GM19025 (cell line): ENCODE results near the gene CTCF.
A peak's percentile ranks its signal among the peaks of the same experiment; 100 is the strongest.
"Not testable (repeated sequence)": the region's sequence is repeated elsewhere in the genome, so short reads cannot be mapped to it uniquely, and the experiment has no call there.

Source experiments
- ATAC-seq: cut with Tn5 transposase; IDR thresholded peaks from one replicate; pipeline ENCODE4 v1.9.1; 2021; ENCODE audit warnings: mild to moderate bottlenecking, low read depth, moderate library complexity; ENCODE audit not compliant: unreplicated experiment

CTCF gene

GRCh38 chr16:67562526-67562917, at the start of gene CTCF:
Gene CTCF, plus strand, starts transcription at chr16:67562526. Its CDS starts 48,307 bp downstream, at chr16:67610833.
- ATAC-seq = peak; percentile 41

DNA sequence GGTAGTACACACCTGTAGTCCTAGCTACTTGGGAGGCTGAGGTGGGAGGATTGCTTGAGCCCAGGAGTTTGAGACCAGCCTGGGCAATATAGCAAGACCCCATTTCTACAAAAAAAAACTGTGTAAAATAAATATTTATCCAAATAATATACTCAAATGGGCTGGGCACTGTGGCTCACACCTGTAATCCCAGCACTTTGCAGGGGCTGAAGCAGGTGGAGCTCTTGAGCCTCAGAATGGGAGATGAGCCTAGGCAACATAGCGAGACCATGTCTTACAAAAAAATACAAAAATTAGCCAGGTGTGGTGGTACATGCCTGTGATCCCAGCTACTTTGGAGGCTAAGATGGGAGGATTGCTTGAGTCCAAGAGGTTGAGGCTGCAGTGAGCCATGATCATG, 48.4 kb upstream of the CTCF start:
- not testable (repeated sequence) for ATAC-seq

DNA sequence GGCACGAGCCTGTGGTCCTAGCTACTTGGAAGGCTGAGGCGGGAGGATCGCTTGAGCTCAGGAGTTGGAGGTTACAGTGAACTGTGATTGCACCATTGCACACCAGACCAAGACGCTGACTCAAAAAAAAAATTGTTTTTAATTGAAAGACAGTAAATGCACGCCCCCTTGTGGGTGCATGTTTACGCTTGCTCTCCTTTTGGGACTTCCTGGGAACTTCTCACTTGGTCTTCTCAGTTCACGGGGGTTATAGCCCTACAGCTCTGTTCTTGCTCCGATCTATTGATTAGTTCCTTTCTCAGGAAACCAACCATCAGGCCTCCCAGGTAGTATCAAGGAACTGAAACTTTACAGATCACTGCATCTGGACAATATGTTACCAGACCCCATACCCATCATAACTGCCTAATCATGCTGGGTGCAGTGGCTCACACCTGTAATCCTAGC, 47.9 kb upstream of the CTCF start:
- ATAC-seq = no peak

- no peak for ATAC-seq
These were observed 45.8 kb upstream of the CTCF start for GRCh38 chr16:67516296-67517154.

GRCh38 chr16:67517155-67517445, 45.2 kb upstream of the CTCF start:
- ATAC-seq = no peak

DNA sequence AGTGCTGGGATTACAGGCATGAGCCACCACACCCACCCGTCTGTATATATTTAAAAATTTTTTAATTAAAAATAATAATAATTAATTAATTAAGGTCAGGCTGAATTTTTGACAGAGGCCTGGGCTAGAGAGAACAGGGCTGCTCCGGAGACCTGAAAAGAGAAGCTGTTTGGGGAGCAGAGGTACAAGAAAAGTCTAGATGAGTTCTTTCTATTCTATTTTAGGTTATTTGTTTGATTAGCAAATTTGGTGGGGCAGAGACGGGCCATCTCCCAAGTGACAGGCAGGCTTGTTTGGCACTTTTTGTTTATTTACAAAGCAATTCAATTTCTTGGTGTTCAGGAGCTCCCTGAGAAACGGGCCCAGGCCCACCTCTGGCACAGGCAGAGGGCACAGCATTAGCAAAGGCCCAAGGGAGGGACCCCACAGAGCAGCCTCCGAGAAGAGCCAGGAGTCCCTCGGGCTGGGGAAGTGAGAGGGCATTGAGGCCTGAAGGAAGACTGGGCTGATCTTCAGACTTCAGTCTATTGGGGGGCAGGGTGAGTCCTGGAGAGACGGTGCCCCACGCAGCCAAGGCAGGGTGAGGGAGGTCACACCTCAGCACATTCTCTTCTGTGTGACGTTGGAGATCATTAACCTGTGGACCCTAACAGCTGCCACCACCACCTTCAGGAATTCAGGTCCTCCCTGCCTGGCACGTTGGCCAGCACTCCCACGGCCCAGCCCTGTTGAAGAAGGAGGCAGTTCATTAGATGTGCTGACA, 44.5 kb upstream of the CTCF start:
- peak; percentile 24 for ATAC-seq

- ATAC-seq = no peak
These were observed 43.6 kb upstream of the CTCF start for GRCh38 chr16:67518676-67519075.

DNA sequence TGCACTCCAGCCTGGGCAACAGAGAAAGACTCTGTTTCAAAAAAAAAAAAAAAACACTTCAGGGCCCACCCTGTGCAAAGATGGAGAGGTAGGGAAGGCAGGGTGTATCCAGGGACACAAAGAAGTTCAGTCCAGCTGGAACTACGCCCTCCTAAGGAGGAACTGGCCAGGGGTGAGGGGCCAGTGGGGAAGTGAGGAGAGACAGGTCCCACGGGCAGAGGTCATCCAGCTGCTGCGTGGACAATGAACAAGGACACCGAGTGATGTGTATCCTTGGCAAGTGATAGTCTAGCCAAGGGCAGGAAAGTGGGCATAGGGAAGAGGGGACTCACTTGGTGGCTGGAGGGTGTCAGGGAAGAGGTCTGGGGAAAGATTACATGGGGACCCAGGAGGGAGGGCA, 43.1 kb upstream of the CTCF start:
- no peak for ATAC-seq

- ATAC-seq = peak; percentile 68
These were observed 41.1 kb upstream of the CTCF start for GRCh38 chr16:67521095-67521804.

DNA sequence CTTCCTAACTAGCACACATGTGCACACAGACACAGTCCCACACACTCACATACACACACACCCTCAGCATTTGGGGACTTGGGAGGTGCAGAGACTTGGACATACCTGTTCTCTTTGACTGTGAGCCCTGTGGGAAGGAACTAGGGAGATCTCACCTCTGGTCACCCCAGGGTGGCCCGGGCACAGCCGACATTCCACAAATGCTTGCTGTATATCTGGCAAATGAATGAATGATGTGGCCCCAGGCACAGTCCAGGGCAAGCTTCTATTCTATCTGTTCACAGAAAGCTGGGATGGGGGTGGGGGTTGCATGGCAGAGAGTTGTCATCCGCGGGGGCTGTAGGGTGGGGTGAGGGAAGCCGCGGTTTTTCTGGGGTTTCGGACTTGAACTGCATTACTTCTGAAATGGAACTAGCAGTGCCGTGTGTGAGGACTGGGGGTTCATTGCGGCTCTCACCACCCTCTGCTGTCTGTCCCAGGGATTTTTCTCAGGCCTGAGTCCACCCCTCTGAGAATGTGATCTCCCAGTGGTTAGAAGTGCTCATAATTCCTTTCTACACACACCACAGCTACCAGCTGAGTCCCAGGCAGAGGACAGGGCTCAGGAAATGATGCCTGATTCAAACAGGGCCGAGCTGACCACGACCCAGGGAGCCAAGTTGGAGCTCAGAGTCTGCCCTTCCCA, 37.0 kb upstream of the CTCF start:
- no peak for ATAC-seq

GRCh38 chr16:67526149-67526791, 36.1 kb upstream of the CTCF start:
- no peak for ATAC-seq

DNA sequence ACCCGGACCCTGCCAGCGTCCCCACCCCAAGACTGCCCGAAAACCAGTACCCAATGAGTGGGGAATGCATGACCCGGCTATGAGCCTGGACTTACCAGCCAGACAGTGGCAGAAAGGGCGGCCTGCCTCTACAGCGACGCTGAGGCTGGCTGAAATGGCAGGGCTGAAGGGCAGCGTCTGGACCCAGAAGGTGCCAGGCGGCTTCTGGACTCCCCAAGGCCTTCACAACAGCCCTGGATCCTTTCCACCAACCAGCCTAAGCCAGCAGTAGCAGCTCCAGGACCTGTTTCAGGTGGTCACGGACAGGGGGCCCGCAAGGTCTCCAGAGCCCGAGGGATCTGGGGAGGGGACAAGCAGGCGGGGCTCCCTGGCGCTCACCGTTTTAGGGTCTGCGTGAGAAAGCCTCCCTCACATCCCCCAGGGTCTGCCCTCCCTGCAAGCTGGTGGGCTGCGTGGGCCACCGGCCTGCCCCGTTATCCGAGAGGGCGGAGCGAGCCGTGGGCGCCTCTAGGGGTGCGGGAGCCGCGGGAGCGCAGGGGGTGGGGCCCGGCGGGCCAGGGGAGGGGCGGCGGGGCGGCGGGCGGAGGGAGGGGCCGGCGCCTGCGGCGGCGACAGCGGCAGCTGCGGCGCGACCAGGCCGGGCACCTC, 34.0 kb upstream of the CTCF start, which contains the start of gene RIPOR1:
TSS of gene RIPOR1 (plus strand) at position 608 of the 648 bp plus-strand sequence. CDS start 9,618 bp downstream, outside the sequence.
- peak; percentile 43 for ATAC-seq

- peak; percentile 26 for ATAC-seq
These were observed 33.3 kb upstream of the CTCF start for GRCh38 chr16:67528870-67529581.

DNA sequence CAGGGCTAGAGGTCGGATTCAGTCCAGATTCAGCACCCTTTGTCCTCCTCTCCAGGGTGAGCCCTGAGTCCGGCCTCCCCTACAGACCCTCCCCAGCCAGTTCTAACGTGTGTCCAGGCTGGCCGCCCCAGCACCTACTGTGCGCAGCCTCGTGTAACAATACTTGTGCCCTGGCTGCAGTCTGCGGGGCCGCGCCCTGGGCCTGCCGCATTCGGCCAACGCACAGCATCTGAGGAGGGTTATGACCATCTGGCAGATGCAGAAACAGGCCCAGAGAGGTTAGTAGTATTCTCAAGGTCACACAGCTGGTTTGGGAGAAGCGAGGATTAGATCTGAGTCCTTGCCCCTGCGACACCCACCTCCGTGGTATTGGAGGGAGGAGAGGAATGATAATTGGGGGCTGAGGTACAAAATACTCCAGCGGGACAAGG, 32.7 kb upstream of the CTCF start:
- no peak for ATAC-seq

DNA sequence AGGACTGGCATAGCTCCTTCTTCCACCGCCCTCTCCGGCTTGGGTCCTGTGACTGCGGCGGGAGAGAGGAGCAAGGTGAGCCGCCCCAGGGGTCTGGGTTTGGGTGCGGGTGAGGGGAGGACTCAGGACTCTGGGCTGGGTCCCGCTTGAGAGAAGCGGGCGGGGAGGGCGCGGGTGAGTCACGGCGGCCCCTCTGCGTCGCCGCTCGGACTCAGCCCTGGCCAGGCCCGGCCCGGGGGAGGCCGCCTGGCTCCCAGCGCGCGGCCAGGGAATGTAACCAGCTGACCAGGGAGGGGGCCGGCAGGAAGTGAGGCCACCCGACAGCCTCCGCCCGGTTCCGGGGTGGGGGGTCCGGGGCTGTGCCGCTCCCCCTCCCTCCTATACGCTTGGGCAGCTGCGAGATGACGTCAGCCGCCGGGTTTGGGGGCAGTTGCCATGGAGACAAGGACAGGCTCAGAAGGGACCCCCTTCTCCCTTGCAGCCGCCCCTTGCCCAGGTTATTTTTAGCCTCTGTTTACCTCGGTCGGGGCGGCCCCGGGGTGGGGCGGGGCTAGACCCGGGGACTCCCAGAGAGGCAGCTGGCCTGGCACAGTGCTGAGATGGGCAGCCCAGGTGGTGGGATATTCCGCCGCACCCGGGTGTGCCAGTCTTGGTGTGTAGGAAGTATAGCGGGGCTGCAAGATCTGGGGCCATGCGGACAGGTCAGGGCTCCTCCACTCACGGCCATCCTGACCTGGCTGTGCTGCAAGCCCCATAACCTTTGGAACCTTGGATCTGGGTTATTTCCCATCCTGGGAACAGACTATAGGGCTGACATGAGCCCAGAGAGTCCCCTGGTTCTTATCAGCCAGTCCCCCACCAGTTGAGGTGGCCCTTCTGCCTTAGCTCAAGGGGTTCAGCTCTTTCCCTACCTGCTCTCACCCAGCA, 32.0 kb upstream of the CTCF start:
- no peak for ATAC-seq

DNA sequence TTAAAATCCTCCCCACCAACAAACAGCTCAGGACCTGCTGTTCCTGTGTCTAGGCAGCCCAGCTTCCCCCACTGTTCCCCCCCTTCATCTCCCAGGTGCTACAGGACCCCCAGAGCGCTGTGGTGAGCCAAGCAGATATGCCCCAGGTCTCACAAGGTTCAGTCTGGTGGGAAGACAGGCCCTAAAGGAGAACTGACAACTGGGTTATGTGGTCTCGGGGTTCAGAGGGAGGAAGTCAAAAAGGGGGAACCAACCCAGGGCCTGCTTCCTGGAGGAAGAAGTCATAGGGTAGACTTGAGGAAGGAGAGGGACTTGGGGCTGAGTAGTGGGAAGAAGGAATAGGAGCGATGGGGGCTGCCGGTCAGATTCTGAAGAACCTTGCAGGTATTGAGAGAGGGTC, 31.1 kb upstream of the CTCF start:
- ATAC-seq = no peak

DNA sequence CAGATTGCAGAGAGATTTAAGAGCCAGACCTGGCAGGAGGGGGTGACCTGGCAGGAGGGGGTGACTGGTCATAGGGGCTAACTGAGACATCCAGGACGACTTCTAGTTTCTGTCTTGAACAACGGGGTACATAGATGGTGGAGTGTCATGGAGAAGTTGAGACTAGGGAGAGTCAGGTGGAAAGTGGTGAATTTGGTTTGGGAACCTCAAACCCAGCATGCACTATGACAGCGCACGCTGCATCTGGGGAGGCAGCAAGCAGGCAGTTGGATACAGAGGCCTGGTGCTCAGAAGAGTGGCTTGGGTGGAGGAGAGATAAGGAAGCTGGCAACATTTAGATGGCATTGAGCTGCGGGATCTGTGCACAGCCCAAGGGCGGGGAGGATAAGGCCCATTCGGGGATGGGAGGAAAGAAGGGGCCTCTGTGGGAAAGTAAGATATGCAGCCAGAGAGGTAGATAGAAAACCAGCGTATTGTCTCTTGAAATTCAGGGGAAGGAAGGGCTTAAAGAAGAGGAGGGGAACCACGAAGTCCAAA, 29.2 kb upstream of the CTCF start:
- ATAC-seq = no peak
